Common myeloid progenitor, CD34-positive (primary cell): Measurements from ENCODE around the gene PTPN18.
"Not testable (repeated sequence)": the region's sequence is repeated elsewhere in the genome, so short reads cannot be mapped to it uniquely, and the experiment has no call there.

Experiments used
- CTCF ChIA-PET: fragments of 350-600 bp; sonication (Branson Sonifier 250); formaldehyde crosslinking; loops from one replicate; lab custom pipeline; 2021; ENCODE audit warnings: antibody characterized with exemption; lab: Charles Lee
- POLR2A ChIA-PET: fragments of 350-600 bp; sonication (Branson Sonifier 250); formaldehyde crosslinking; loops from one replicate; lab custom pipeline; 2021; ENCODE audit warnings: antibody characterized with exemption; lab: Charles Lee
- DNase-seq, 3 donors: peaks; one replicate each; pipeline versions ENCODE4 v3.0.0 to v3.0.0-alpha.2; 2013
- H3K27ac ChIP-seq, 2 experiments: 1 replicate in 1 of 2; 2 replicates in 1 of 2; pipeline ENCODE4 v1.7.0; 2013; ENCODE audit warnings: inconsistent platforms in 2 of 2, low read length in 2 of 2, mild to moderate bottlenecking in 2 of 2, low read depth in 1 of 2, moderate library complexity in 1 of 2; ENCODE audit not compliant: severe bottlenecking in 2 of 2, insufficient read depth in 1 of 2, poor library complexity in 1 of 2
- H3K27me3 ChIP-seq, 5 experiments: replicated peaks in 2 of 5; 1 replicate in 3 of 5; 2 replicates in 2 of 5; pipeline versions ENCODE4 v1.6.1 to v1.7.0; 2013; ENCODE audit warnings: low read length in 4 of 5, mild to moderate bottlenecking in 2 of 5, moderate library complexity in 2 of 5, inconsistent platforms in 1 of 5; ENCODE audit not compliant: insufficient read depth in 5 of 5, control insufficient read depth in 4 of 5
- H3K36me3 ChIP-seq, 4 experiments: 1 replicate in 2 of 4; 2 replicates in 2 of 4; pipeline versions ENCODE4 v1.6.1 to v1.7.0; 2013; ENCODE audit warnings: low read length in 3 of 4, control low read depth in 1 of 4, mild to moderate bottlenecking in 1 of 4; ENCODE audit not compliant: control insufficient read depth in 4 of 4, insufficient read depth in 4 of 4
- H3K4me1 ChIP-seq, 4 experiments: 1 replicate in 3 of 4; 2 replicates in 1 of 4; pipeline versions ENCODE4 v1.6.1 to v1.7.1; 2013; ENCODE audit warnings: low read length in 3 of 4, mild to moderate bottlenecking in 3 of 4, control low read depth in 1 of 4, inconsistent platforms in 1 of 4, moderate library complexity in 1 of 4; ENCODE audit not compliant: control insufficient read depth in 4 of 4, insufficient read depth in 4 of 4; ENCODE audit errors: control extremely low read depth in 1 of 4
- H3K4me3 ChIP-seq, 7 experiments: 1 replicate in 4 of 7; 2 replicates in 3 of 7; pipeline versions ENCODE4 v1.5.1 to v1.7.0; 2013; ENCODE audit warnings: mild to moderate bottlenecking in 7 of 7, low read length in 6 of 7, moderate library complexity in 6 of 7, inconsistent platforms in 2 of 7, low read depth in 2 of 7, control low read depth in 1 of 7; ENCODE audit not compliant: insufficient read depth in 4 of 7, control insufficient read depth in 1 of 7; ENCODE audit errors: extremely low read depth in 1 of 7
- H3K9me3 ChIP-seq, 5 experiments: 1 replicate in 4 of 5; 2 replicates in 1 of 5; pipeline versions ENCODE4 v1.6.1 to v1.7.1; 2013; ENCODE audit warnings: low read length in 4 of 5, mild to moderate bottlenecking in 2 of 5, inconsistent platforms in 1 of 5, low read depth in 1 of 5, moderate library complexity in 1 of 5; ENCODE audit not compliant: control insufficient read depth in 4 of 5, insufficient read depth in 2 of 5; ENCODE audit errors: control extremely low read depth in 1 of 5
- WGBS: methylation state at CpG from one replicate; pipeline ENCODE4 v1.1.5; 2013; ENCODE audit not compliant: insufficient coverage; 5-methylcytosine and 5-hydroxymethylcytosine counted together

The PTPN18 gene

DNA sequence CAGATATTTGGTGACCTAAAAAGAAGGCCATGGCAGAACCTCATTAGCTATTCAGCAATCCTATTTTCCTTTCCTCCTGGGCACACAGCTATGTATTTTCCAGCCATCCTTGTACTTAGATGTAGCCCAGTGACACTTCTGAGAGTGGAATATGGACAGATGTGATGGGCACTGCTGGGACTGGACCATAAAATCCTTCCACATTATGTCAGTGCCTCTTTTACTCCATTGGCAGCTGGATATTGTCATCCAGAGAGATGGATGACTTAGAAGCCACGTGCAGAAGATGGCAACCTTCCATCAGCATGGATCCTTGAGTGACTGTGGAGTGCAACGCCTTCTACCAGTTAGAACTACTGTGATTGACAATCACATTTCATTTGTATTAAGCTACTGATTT lies 50.4 kb downstream of the PTPN18 start:
- POLR2A ChIA-PET, H3K36me3 ChIP-seq, H3K9me3 ChIP-seq, H3K4me3 ChIP-seq, H3K27ac ChIP-seq, H3K4me1 ChIP-seq, CTCF ChIA-PET, DNase-seq, H3K27me3 ChIP-seq: not testable (repeated sequence)
- no CpG with 5 or more reads among the region's 2 CpGs for WGBS

DNA sequence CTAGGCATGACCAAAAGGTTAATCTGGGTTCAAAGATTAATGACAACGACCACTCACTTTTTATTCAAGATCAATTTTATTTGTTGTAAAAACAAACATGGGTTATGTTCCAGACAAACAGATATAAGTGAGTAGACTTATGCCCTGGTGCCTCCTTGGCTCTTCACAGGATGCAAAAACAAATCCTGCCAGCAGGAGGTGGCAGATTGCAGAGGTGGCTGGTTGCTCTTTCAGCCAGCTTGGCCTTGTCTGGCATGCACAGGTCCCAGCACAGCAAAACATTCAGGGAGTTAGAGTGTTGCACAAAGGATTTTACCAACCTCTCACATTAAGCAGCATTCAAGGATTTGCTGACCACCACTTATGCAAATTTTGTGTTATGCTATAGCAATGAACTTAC lies 60.8 kb downstream of the PTPN18 start:
- H3K9me3 ChIP-seq, H3K4me1 ChIP-seq, POLR2A ChIA-PET, DNase-seq, H3K36me3 ChIP-seq, CTCF ChIA-PET, H3K27me3 ChIP-seq, H3K27ac ChIP-seq, H3K4me3 ChIP-seq: not testable (repeated sequence)
- WGBS: no CpG with 5 or more reads among the region's 1 CpG

DNA sequence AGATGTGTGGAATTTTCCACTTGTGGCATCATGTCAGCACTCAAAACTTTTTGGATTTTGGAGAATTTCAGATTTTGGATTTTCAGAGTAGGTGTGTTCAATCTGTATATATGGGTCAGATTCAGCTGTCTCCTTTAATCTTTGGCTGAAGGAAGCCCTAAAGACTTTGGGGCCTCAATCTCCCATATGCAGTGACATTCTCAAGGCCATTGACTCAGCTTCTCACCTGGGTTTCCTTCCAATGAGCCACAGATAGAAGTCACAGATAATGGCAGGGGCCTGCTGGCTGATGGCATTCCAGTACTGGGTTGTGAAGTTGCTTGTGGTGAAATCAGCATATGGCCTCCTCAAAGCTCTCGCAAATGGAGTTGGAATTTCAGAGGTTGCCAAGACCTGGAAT lies 63.0 kb downstream of the PTPN18 start:
- DNase-seq, H3K9me3 ChIP-seq, H3K27ac ChIP-seq, H3K36me3 ChIP-seq, H3K4me3 ChIP-seq, H3K27me3 ChIP-seq, CTCF ChIA-PET, POLR2A ChIA-PET, H3K4me1 ChIP-seq: not testable (repeated sequence)
- WGBS: no CpG with 5 or more reads among the region's 1 CpG
